Esophagus squamous epithelium (tissue), 5 donors: ENCODE results near the gene MTRFR. TPM values are rescaled to one million over a fixed set of nuclear protein-coding genes. Genes with fewer than 3 reads are reported as not detected.
"Not testable (repeated sequence)": the region's sequence is repeated elsewhere in the genome, so short reads cannot be mapped to it uniquely, and the experiment has no call there.

ENCODE experiments used
- DNase-seq: peaks from one replicate; lab custom pipeline; 2025; lab: John Stamatoyannopoulos, UW
- H3K27ac ChIP-seq, 4 donors: fragments of 200-600 bp; sonication (generic); one replicate each; pipeline ENCODE4 v1.5.1; 2016 to 2019; ENCODE audit warnings: mild to moderate bottlenecking in 1 of 4
- H3K27me3 ChIP-seq, 4 donors: fragments of 200-600 bp; sonication (generic); 1 replicate in 3 of 4; 2 replicates in 1 of 4; pipeline versions ENCODE4 v1.5.1 to v1.6.0; 2017 to 2021; ENCODE audit warnings: antibody characterized with exemption in 1 of 4
- H3K36me3 ChIP-seq, 3 donors: fragments of 200-600 bp; sonication (generic); one replicate each; pipeline ENCODE4 v1.5.1; 2016 to 2019
- H3K4me1 ChIP-seq, 3 donors: fragments of 200-600 bp; sonication (generic); one replicate each; pipeline ENCODE4 v1.5.1; 2017 to 2019
- H3K4me3 ChIP-seq, 4 donors: fragments of 200-600 bp; sonication (generic); 1 replicate in 3 of 4; 2 replicates in 1 of 4; pipeline ENCODE4 v1.5.1; 2016 to 2019; ENCODE audit warnings: mild to moderate bottlenecking in 2 of 4, moderate library complexity in 1 of 4
- H3K9me3 ChIP-seq, 3 donors: fragments of 200-600 bp; sonication (generic); one replicate each; pipeline ENCODE4 v1.5.1; 2016 to 2019
- POLR2A ChIP-seq, 4 donors: fragments of 450-650 bp; IDR thresholded peaks; one replicate each; pipeline ENCODE4 v1.6.1; 2017; ENCODE audit warnings: antibody characterized with exemption in 4 of 4, mild to moderate bottlenecking in 4 of 4, moderate library complexity in 3 of 4
- WGBS, 2 donors: methylation state at CpG; one replicate each; pipeline ENCODE4 v1.1.5; 2018; 5-methylcytosine and 5-hydroxymethylcytosine counted together
- intact Hi-C: fragments of 100-400 bp; cut with DNase I; formaldehyde crosslinking; loops from one replicate; pipeline ENCODE4 v1.15.0; 2022
- total RNA-seq, 4 donors: library from RNA; depleted of rRNA; stranded (reverse); fragments of >200 nt; gene quantifications; one replicate each; pipeline ENCODE4 v1.1.0, GENCODE V29; 2016
- TF ChIP-seq, protein P1 (sequence below), 6 experiments: fragments of 450-650 bp in 4 of 6; fragments of 200-600 bp in 2 of 6; sonication (generic) in 2 of 6; IDR thresholded peaks; one replicate each; pipeline ENCODE4 v1.5.1; 2016 to 2019; ENCODE audit warnings: antibody characterized with exemption in 6 of 6, mild to moderate bottlenecking in 4 of 6, moderate library complexity in 4 of 6
- donor health status: DM: yes; HTN: yes; CAD: no.

The MTRFR gene
- total RNA-seq, 4 donors from 2014 or later, result 5.3 to 11.4 (median 7.2) TPM

- Histone ChIP-seq H3K4me1 (peaks cover 25 to 62% (median 33%) of the 10 kb centered on the region in 3 donors), H3K27me3 (no peaks in the 10 kb centered on the region), H3K4me3 (peak overlapping the region in 1 of 4 donors; percentile 15), H3K36me3 (peaks cover 6 to 42% (median 8%) of the 10 kb centered on the region in 3 donors), H3K9me3 (no peaks in the 10 kb centered on the region), H3K27ac (peak overlapping the region; percentile 78 to 89 (median 85))
- WGBS, 2 donors, result 41 to 56% methylated on average over 5 to 6 of the region's 13 CpGs
- intact Hi-C loops, result no loop called here
- no peak for DNase-seq
- TF ChIP-seq POLR2A (IDR thresholded peaks at IDR 0.05), result peak in 1 of 4 donors; percentile 21
- TF ChIP-seq, protein P1, sequence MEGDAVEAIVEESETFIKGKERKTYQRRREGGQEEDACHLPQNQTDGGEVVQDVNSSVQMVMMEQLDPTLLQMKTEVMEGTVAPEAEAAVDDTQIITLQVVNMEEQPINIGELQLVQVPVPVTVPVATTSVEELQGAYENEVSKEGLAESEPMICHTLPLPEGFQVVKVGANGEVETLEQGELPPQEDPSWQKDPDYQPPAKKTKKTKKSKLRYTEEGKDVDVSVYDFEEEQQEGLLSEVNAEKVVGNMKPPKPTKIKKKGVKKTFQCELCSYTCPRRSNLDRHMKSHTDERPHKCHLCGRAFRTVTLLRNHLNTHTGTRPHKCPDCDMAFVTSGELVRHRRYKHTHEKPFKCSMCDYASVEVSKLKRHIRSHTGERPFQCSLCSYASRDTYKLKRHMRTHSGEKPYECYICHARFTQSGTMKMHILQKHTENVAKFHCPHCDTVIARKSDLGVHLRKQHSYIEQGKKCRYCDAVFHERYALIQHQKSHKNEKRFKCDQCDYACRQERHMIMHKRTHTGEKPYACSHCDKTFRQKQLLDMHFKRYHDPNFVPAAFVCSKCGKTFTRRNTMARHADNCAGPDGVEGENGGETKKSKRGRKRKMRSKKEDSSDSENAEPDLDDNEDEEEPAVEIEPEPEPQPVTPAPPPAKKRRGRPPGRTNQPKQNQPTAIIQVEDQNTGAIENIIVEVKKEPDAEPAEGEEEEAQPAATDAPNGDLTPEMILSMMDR (IDR thresholded peaks at IDR 0.05), result no peak
Measured at GRCh38 chr12:123250471-123251383, 17.5 kb downstream of the MTRFR start.

DNA sequence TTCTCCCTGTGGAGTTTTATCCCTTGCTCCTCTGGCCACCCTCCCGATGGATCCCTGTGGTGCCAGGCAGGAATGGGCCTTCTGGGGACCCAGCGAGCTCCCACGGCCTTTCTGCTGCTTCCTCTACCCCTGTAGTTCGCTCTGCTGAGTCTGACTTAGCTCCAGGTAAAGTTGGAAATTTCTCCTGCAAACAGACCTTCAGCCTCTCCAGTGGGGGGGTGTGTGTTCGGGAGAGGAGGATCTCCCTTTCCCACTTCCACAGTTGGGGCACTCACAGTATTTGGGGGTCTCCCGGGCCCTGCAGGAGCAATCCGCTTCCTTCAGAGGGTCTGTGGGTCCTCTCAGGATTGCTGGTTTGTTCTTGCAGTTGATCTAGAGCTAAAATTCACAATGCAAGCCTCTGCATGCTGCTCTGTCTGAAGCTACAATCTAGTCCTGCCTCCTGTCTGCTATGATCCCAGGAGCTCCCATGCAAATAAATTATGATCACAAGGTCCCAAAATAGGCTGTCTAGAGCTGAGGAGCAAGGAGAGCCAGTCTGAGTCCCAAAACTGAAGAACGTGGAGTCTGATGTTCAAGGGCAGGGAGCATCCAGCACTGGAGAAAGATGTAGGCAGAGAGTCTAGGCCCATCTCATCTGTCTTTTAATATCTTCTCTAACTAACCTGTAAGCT is 18.3 kb downstream of the MTRFR start:
- TF ChIP-seq, protein P1 (IDR thresholded peaks at IDR 0.05), result no peak
- TF ChIP-seq POLR2A (IDR thresholded peaks at IDR 0.05), result no peak
- intact Hi-C loops, result no loop called here
- peaks cover 25 to 62% (median 33%) of the 10 kb centered on the region in 3 donors for H3K4me1 ChIP-seq
- H3K27me3 ChIP-seq, result no peaks in the 10 kb centered on the region
- H3K9me3 ChIP-seq, result no peaks in the 10 kb centered on the region
- peak overlapping the region; percentile 78 to 89 (median 85) for H3K27ac ChIP-seq
- no peak for DNase-seq
- H3K36me3 ChIP-seq, result peaks cover 13 to 50% (median 14%) of the 10 kb centered on the region in 3 donors
- no peak overlapping the region for H3K4me3 ChIP-seq
- WGBS, 2 donors, result 54 to 68% methylated on average over 7 to 8 of the region's 8 CpGs

- H3K27ac ChIP-seq, result peak overlapping the region in 3 of 4 donors; percentile 78 to 89 (median 87)
- WGBS, 2 donors, result 48 to 67% methylated on average over 4 to 8 of the region's 9 CpGs
- intact Hi-C loops, H3K9me3 ChIP-seq, H3K27me3 ChIP-seq, DNase-seq, H3K4me3 ChIP-seq: not testable (repeated sequence)
- H3K36me3 ChIP-seq, result peaks cover 13 to 59% (median 18%) of the 10 kb centered on the region in 3 donors
- H3K4me1 ChIP-seq, result peaks cover 25 to 62% (median 33%) of the 10 kb centered on the region in 3 donors
Measured at GRCh38 chr12:123252365-123252764, 19.1 kb downstream of the MTRFR start.

- H3K27ac ChIP-seq, result peak overlapping the region; percentile 60 to 72 (median 66)
- intact Hi-C loops, result no loop called here
- H3K4me3 ChIP-seq, result no peak overlapping the region
- peaks cover 25 to 72% (median 38%) of the 10 kb centered on the region in 3 donors for H3K4me1 ChIP-seq
- DNase-seq, result no peak
- 27 to 48% methylated on average over 6 to 9 of the region's 24 CpGs for WGBS, 2 donors
- TF ChIP-seq POLR2A (IDR thresholded peaks at IDR 0.05), result no peak
- TF ChIP-seq, protein P1 (IDR thresholded peaks at IDR 0.05), result no peak
- no peaks in the 10 kb centered on the region for H3K27me3 ChIP-seq
- no peaks in the 10 kb centered on the region for H3K9me3 ChIP-seq
- peaks cover 19 to 64% (median 24%) of the 10 kb centered on the region in 3 donors for H3K36me3 ChIP-seq
Measured at GRCh38 chr12:123253641-123254459, 20.6 kb downstream of the MTRFR start.

GRCh38 chr12:123254853-123255446 is 21.7 kb downstream of the MTRFR start:
- H3K9me3 ChIP-seq, result no peaks in the 10 kb centered on the region
- H3K27ac ChIP-seq, result peak overlapping the region; percentile 60 to 72 (median 66)
- H3K4me3 ChIP-seq, result no peak overlapping the region
- intact Hi-C loops, result no loop called here
- 42 to 55% methylated on average over 5 of the region's 5 CpGs for WGBS, 2 donors
- peaks cover 25 to 75% (median 43%) of the 10 kb centered on the region in 3 donors for H3K4me1 ChIP-seq
- peaks cover 26 to 66% (median 29%) of the 10 kb centered on the region in 3 donors for H3K36me3 ChIP-seq
- DNase-seq, result no peak
- no peaks in the 10 kb centered on the region for H3K27me3 ChIP-seq
- TF ChIP-seq, protein P1 (IDR thresholded peaks at IDR 0.05), result no peak
- no peak for TF ChIP-seq POLR2A (IDR thresholded peaks at IDR 0.05)
